NCI-H1930 (cell line): ENCODE measurements around the gene AGXT.
"Not testable (repeated sequence)": the region's sequence is repeated elsewhere in the genome, so short reads cannot be mapped to it uniquely, and the experiment has no call there.

Source experiments
- DNase-seq, 2 experiments: peaks; one replicate each; lab custom pipeline; 2025; lab: John Stamatoyannopoulos, UW

The AGXT gene

DNA sequence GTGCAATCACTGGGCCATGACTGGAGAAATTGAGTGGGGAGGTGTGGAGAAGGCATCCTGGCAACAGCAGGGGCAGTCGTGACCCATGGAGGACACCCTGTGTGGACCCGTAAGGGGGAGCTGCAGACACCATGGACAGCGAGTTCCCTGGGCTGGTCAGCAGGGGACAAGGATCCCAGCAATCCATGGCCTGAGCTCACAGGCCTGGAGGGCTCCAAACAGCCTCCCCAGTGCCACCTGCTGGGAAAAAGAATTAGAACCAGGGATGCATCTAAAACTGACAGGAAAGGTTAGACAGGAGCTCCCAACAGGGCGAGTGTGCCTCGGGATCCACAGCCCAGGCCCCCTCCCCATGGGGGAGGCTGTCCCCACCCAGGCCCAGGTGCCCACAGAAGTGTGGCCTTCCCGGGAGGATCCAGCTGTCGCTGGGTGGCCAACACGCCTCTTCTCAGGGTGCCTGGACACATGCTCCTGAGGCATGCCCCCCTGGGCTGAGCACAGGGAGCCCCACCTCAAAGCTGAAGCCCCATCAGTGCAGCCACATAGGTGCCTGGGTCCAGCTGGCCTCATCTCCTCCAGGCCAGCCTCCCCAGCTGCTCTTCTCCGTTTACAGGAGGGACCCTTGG, 28.1 kb upstream of the AGXT start:
- peak; percentile 40 to 46 for DNase-seq

- DNase-seq = not testable (repeated sequence)
Measured at GRCh38 chr2:240846309-240846708, 22.3 kb upstream of the AGXT start.

DNA sequence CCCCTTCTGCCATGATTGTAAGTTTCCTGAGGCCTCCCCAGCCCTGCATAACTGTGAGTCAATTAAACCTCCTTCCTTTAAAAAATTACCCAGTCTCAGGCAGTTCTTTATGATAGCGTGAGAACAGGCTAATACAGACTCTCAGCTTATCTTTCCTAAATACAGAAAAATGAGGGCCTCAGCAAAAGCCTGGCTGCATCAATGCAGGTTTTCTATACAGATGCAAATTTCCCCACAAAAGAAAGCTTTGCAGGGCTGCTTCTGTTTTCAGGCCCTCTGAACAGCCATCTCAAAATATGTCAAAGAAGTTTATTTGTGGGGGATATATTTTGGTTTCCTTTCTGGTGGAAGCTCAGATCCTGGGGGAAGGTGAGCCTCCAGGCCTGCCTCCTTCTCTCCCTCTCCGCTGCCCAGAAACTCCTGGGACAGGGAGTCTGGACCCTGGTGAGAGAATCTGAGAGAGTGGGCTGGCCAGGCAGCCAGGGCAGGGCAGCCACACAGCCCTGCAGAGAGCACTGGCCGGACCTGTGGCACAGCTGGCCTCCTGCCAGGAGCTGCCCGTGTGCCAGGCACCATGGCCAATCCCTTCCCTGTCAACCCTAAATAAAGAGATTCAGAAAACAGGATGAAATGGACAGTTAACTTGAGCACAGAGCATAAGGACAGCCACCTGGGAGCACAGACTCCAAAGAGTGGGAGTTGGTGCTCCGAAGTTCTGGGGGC, 21.6 kb upstream of the AGXT start:
- no peak for DNase-seq

DNA sequence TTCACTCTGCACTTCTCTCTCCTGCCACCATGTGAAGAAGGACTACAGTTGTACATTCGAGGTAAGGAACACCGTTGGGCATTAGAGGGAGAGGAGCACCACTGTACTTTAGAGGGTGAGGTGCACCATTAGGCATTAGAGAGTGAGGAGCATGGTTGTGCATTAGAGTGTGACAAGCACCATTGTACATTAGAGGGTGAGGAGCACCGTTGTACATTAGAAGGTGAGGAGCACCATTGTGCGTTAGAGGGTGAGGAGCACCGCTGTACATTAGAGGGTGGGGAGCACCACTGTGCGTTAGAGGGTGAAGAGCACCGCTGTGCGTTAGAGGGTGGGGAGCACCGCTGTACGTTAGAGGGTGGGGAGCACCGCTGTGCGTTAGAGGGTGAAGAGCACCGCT, 20.8 kb upstream of the AGXT start:
- DNase-seq = no peak

GRCh38 chr2:240848900-240849680, 19.5 kb upstream of the AGXT start:
- no peak for DNase-seq

GRCh38 chr2:240850026-240850425, 18.6 kb upstream of the AGXT start:
- DNase-seq = no peak

- DNase-seq = no peak
Measured at GRCh38 chr2:240850756-240851077, 17.9 kb upstream of the AGXT start.

- DNase-seq = peak; percentile 37 to 64
Measured at GRCh38 chr2:240851078-240851991, 17.3 kb upstream of the AGXT start.

DNA sequence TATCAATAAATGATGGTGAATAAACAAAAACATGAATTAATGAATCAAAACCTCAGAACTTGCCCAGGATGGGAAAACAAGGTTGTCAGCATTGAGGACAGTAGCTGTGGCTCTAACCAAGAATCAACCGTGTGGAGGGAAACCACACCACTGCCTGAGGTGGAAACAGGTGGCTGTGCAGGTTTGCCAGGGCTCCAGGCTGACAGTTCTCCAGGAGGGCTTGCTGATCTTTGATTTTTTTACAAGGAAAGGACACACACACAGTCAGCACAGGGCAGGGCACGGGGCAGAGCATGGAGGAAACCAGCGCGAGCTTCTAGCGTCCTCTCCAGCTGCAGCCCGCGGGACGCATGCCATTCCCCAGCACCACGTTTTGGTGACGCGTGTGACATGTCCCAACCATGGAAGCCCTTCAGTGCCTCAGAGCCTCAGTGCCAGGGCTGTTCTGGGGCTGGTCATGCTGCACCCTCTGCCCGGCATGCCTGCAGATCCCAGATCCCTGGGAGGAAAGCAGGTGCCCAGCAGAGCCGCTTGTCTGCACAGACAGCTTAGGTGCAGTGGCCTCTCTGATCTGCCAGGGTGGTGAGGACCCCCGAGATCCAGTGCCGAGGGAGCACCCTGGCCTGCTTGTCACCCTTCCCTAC, 15.8 kb upstream of the AGXT start:
- no peak for DNase-seq

GRCh38 chr2:240855670-240856069, 13.0 kb upstream of the AGXT start:
- DNase-seq = no peak

DNA sequence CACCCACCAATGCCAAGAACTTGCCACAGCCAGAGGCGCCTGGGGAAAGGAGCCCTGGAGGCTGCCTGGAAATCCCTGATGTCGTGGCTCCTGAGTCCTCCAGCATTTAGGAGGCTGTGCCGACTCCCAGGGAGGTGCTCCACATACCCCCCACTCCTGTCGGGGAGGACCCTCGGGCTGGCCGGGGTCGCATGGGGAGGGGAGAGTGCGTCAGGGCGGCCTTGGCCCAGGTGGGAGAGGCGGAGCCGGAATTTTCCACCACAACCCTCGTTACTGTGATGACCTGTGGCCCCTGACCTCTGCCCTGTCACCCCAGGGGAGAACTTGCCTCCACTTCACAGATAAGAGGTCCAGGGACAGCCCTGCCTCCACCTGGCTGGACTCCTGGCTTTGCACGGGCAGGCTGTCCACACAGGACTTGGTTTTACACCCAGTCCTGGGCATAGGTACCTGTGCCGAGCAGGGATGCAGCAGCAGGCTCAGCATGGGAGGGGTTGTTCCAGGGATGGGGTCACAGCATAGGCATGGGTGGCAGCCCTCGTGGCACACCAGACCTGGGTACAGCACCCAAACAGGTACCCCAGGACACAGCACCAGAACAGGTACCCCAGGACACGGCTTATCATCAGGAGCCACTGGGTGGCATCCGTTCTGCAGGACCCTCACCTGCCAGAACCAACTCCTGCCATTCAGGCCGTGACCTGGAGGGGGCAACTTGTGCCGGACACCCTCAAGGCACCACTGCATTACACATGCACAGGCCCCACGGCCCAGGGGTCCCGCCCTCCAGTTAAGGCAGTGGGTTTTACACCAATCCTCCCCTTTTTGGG, 12.3 kb upstream of the AGXT start:
- no peak for DNase-seq

DNA sequence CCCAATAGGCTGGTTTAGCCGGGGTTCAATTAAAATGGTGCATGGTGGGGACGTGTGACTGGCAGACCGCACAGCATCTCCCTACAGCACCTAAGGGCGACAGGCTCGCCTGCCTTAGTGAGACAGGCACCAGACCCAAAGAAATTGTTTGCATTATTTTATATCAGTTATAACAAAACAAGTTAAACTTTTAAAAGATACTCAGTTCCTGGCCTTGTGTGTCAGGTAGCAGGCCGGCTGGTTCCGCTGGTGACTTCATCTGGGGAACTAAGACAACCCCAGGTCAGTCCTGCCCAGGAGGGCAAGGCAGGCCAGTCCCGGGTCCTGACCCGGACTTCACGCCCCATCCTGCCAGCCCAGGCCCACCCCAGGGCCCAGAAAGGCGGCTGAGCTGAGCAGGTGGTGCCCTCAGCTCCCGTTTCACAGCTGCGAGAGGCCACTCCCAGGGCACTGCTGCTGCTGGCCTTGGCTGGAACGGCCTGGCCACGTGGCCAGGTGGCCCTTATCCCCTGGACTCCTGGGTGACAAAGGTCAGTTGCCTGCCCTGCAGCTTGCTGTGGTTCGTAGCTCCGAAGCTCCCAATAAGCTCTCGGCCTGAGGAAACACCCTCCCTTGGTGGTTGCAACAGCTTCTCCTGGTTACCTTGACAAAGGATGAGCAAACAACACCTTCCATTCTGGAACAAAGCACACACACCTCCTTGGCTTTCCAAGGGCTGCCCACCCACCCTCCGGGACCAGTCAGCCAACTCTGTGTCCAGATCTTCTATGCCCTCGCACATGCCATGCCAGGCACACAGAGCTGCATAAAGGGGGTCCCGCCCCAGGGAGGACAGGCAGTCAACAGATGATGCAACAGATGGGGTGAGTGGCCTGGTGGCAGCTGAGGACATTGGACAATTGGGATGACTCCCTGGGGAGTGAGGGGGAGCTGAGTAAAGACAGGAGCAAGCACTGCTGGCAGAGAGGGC, 11.3 kb upstream of the AGXT start:
- DNase-seq = no peak

- no peak for DNase-seq
Measured at GRCh38 chr2:240858321-240858720, 10.3 kb upstream of the AGXT start.

- no peak for DNase-seq
Measured at GRCh38 chr2:240858871-240859270, 9.8 kb upstream of the AGXT start.

GRCh38 chr2:240861547-240861946, 7.1 kb upstream of the AGXT start:
- no peak for DNase-seq

- DNase-seq = no peak
Measured at GRCh38 chr2:240864475-240864874, 4.1 kb upstream of the AGXT start.

- no peak for DNase-seq
Measured at GRCh38 chr2:240865391-240865790, 3.2 kb upstream of the AGXT start.

DNA sequence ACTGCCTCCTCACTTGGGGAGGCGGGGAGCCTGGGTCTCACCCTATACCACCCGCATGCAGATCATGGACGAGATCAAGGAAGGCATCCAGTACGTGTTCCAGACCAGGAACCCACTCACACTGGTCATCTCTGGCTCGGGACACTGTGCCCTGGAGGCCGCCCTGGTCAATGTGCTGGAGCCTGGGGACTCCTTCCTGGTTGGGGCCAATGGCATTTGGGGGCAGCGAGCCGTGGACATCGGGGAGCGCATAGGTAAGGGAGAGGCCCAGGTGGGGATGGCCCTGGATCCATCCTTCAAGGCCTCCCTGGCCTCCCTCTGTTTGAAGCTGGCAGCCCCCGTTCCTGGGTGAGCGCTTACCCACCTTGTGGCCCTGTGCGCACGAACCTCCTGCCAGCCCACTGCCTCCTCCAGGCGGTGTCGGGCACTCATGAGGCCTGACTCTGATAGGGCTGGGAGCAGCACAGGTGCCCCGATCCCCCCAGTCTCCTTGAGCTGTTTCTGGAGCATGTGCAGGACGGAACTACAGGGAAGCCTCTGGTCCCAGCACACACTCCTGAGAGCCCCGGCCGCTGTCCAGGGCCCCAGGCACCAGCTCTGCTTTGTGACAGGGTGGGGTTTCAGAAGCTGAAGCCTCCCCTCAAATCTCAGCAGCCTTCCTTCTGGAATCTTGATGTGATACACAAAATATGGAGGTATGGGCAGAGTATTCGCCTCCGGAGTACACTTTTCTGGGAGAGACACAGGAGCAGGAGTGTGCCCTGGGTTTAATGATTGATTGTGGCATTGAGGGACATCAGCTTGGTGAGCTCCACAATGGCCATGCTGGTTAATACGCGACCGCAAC, 708 bp downstream of the AGXT start:
- no peak for DNase-seq
